ENCODE measurements around the gene PLAC8.
A peak's percentile ranks its signal among the peaks of the same experiment; 100 is the strongest.
"Not testable (repeated sequence)": the region's sequence is repeated elsewhere in the genome, so short reads cannot be mapped to it uniquely, and the experiment has no call there.

The PLAC8 gene

DNA sequence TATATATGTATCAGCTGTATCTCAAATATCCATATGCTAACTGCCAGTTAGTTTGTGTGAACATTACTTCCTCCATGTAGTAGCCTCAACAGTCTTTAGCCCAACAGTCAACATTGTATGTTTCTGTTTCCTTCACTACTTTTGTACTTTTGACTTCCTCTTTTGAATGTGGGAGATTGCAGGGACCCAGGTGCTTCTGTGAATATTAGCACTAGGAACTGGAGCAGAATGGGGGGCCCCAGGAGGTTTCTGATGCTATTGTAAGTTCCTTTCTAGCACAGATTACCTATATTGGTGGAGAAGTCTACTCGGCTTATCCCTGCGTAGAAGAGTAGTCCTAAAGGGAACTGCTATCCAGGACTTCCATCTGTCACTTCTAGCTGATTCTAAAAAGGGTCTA lies 2.3 kb downstream of the PLAC8 start:
- DNase-seq, result peak; percentile 33 to 68

DNA sequence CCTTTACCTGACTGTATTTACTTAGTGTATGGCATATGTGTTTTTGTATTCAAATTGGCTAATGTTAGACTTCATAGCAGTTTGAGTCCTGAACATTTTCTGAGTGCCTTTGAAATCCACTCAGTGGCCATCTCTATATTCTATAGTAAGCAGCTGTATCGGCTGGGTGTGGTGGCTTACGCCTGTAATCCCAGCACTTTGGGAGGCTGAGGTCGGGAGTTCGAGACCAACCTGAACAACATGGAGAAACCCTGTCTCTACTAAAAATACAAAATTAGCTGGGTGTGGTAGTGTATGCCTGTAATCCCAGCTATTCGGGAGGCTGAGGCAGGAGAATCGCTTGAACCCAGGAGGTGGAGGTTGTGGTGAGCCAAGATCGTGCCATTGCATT lies 2.8 kb downstream of the PLAC8 start:
- not testable (repeated sequence) for DNase-seq

DNA sequence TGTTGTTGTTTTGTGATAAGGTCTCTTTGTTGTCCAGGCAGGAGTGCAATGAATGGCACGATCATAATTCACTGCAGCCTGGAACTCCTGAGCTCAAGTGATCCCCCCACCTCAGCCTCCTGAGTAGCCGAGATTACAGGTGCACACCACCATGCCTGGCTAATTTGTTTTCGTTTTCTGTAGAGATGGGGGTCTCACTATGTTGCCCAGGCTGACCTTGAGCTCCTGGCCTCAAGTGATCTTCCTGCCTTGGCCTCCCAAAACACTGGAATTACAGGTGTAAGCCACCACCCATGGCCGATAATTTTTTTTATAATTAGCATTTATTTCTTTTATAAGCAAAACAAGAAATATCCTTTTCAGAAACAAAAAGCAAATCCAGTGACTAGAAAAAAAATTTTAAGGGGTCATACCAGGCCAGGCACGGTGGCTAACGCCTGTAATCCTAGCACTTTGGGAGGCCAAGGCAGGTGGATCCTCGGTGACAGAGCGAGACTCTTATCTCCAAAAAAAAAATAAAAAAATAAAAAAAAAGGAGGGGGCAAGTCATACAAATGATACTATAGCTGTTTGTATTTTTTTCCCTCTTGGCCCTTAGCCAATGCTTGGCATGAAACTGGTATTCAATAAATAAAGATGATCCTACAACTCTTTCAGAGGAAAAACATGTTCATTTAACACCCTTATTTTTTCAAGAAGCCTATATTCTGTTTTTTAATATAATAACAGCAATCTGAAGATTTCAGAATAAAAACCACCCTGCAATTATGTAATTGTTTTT lies 3.4 kb downstream of the PLAC8 start:
- DNase-seq, result no peak

DNA sequence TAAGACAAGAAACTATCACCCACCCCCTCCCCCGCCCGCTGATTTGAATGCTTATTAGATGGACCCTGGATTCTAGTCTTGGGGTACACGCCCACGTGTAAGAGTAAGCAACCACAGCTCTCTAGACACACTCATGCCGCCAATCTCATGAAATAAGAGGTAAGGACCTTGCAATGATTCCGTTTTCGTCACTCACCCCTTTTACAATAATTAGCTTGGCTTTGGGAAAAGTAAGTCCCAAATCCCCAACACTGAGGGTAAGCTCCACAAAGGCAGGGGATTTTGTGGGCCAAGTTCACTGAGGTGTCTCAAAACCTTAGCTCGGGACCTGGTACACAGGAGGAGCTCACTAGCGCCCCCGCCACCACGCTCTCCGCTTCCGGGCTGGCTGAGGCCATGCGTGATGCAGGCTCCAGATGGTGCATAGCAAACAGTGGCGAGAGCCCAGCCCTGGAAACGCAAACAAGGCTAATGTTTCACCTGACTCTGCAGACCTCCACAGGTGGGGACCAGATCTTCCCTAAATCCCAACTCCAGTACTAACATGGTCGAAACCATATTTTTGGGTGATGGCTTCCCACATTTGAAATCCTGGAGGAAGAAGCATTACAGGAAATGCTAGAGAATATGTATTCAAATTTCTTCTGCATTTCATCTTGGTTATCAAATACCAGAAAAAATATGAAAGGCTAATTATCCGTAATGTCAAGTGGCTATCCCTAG lies 4.1 kb downstream of the PLAC8 start:
- DNase-seq, result peak; percentile 70 to 90

DNA sequence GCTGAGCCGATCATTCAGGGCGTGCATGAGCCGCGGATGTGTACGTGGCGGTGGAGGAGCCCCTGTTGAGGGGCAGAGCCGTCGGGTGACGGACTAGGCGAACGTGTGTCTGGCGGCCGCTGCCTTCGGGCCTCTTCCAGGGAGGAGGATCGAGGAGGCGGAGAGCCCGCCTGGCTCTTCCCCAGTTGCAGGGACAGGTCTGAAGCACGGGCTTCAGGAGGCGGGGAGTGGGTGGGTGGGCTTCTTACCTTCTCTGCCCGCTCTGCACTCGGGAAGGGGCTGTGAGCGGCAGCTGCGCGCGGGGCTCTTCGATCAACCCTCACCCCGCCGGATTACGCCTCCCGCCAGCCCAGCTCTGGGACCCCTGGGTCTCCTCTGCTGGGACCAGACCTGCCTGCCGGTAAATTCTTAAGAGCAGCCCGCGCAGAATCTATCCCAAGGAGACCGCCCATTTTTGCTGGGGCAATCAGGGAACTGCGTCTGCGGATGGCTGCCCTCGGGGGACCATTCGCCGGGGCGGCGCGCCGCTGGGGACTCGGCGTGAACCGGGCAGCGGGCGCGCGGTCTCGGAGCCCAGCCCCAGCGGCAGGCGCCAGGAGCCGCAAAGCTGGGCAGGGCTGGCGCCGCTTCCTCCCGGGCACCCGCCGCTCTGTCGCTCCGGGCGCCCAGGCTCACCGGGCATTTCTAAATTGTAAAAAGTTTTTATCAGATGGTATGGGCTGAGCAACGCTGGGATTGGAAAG lies 4.9 kb downstream of the PLAC8 start:
- peak in 1 of 2 donors; percentile 69 for DNase-seq

DNA sequence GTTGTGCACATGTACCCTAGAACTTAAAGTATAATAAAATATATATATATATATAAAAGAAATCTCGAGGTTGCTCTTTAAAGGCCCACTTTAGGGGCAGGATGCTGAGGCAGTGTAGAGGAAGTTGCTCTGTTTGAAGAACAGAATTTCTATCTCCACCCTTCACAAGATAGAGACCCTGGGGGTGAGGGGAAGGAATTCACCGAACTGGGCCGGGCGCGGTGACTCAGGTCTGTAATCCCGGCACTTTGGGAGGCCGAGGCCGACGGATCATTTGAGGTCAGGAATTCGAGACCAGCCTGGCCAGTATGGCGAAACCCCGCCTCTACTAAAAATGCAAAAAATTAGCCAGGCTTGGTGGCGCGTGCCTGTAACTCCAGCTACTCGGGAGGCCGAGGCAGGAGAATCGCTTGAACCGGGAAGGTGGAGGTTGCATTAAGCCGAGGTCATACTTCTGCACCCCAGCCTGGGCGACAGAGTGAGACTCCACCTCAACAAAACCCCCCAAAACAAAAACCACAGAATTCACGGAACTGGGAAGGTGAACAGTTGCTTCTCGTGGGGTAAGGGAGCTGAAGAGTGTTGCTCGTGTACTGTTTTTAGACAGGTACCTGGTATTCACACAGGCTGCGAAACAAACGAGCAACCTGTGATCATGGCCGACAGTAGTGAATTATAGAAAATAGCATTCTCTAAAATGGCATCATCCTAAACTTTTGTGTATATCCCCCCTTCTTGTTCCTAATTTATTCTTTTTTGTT lies 6.2 kb downstream of the PLAC8 start:
- peak in 1 of 2 donors; percentile 35 for DNase-seq

DNA sequence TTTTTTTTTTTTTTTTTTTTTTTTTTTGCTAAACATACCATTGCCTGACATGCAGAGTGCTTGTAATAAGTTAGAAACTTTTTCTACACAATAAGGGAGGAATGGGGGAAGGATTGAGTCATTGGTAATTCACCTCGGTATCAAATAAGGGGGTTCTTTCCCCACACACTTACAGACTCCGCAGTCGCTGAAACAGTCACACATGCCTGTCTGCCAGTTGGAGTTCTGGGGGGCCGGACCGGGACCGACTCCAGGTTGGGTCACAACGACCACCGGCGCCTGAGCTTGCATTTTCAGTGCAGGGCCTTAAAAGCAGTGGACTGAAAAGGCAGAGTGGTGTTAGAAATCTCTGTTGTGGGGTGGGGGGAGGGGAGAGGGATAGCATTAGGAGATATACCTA lies 6.9 kb downstream of the PLAC8 start:
- no peak for DNase-seq

DNA sequence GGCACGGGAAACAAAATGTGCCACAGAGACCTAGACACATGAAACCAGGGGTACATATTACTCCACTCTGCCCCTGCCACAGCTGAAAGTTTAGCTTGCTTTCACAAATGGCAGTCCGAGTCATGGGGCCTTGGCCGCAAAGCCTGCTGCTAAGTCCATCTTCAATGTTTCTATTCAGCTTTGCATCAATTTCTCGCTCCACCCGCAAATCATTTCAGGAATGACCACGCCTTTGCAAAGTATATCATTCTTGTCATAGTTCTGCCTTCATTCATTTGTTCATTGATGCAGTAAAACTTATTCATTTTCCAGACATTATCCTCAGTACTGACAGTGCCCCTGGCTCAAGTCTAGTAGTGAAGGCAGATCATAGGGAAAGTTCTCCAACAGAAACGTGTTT lies 9.5 kb downstream of the PLAC8 start:
- no peak for DNase-seq

DNA sequence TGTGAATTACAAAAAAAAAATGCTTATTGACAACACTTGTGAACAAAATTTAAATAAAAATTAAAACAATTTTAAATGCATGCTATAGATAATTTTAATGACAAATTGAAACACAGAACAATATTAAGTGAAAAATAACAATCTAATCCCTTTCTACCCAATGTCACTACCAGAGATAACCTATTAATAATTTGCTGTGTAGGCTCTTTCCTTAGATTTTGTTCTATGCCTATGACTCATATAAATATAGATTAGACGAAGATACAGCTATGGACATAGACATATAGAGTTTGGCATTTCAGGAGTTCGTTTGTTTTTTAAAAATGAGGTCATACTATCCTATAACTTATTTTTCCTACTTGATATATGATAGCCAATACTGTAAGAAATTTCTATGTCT lies 18.1 kb downstream of the PLAC8 start:
- no peak for DNase-seq

DNA sequence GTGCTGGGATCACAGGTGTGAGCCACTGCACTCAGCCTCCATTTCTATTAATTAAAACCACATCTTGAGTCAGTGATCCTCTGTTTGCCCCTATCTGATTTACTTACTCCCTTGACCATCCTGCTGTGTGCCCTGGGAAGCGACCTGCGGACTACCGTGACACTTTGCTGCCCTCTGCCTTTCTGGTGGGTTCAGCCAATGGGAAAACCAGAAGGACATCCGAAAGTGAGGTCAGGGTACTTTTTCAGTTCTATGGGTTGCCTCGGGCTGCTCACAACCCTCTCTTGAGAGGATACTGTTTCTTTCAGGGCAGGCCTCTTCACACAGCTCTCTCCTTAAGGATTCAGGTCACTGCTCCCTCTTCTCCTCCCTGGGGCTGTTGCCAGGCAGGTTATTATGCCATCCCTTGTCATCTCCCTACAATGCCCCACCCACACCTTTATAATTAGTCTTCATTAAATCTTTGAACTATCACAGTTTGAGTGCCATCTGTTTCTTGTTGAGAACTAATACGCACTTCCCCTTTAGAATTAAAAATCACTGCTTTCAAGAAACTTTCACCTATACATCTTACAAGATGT lies 21.4 kb downstream of the PLAC8 start:
- no peak for DNase-seq

DNA sequence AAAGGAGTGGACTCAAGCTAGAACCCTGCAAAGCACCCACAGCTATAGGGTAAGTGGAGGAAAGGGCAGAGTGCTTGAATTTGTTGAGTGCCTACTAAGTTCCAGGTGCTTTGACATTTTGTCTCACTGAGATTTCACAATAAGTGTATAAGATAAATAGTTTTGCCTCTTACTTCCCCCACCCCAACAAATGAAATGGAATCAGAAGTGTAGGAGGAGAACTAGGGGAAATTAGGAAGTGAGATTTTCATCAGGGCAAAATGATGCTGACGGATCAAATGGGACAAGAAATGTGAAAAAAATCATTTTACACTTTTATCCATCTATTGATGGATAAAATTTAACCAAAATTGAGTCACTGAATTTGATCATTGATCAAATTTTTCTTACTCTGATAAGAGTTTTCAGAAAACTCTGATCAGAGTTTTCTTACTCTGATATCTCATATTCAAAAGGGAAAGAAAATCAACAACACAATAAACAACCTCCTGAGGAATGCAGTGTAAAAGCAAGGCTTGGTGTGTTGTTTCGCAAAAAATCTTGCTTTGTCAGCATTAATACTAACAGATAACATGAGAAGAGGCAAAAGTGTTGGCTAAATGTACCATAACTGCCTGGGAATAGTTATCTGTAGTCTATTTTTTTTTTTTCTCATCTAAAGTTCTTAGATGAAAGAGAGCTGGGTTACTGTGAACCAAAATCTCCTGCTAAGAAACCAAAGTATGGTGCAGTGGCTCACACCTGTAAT lies 24.9 kb downstream of the PLAC8 start:
- no peak for DNase-seq

DNA sequence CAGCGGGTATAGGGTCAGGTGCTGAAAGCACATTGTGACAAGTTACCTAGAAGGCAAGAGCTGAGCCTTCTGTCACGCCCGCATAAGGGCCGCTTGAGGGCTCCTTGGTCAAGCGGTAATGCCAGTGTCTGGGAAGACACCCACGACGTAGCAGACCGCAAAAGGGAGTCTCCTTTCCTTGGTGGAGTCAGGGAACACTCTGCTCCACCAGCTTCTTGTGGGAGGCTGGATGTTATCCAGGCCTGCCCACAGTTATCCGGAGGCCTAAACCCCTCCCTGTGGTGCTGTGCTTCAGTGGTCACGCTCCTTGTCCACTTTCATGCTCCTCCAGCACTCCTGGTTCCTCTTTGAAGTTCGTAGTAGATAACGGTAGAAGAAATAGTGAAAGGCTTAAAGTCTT lies 29.6 kb downstream of the PLAC8 start:
- DNase-seq, result peak in 1 of 2 donors; percentile 55

DNA sequence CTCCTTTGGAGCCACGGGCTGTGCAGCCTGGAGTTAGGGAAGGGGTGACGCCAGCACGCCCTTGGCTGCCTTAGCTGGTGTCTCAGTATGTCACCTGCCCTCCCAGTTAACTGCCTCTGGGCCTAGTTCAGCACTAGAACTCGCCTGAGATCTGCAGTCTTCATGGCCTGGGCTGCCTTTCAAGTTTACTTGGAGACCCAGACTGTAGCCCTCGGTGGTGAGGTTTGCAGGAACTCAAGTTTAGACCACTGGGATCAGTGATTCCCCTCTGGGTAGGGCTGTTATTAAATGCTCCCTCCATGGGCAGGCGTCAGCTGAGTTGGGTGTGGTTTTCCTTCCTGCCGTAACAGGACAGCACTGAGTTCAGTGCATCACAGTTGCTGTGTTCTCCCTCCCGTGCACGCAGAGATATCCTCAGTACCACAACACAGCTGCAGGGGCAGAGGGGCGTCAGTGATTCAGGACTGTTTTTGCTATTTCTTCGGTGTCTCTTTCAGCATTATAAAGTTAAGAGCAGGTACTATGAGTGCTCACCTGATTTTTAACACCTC lies 30.5 kb downstream of the PLAC8 start:
- DNase-seq, result peak; percentile 55 to 56

DNA sequence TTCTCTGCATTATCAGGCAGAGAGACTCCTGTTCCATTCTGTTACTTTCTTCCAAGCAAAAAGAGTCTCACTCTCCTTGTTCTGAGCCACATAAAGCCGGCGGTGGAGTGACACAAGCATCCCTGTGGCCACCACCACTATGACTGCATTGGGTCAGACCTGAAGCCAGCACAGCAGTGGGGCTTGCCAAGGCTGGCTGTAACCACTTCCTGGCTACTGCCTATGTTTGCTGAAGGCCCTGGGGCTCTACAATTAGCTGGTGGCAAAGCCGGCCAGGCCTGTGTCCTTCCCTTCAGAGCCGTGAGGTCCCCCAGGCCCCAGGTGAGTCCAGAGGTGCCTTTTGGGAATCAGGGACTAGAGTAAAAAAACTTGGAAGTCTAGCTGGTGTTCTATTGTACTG lies 31.8 kb downstream of the PLAC8 start:
- no peak for DNase-seq

DNA sequence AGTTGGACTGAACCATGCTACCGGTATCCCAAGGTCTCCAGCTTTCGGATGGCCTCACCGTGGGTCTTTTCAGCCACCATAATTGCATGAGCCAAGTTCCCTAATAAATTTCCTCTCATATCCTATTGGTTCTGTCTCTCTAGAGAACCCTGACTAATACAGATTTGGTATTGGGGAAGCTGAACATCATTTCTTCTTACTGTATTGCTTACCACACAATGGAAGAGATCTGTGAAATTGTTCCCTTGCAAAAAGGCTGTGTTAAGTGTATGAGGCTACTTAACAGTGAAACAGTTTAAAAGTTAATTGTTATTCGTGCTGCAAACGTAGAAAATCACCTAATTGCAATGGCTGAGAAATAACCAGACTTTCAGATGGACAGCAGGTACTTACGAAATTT lies 34.0 kb downstream of the PLAC8 start:
- DNase-seq, result peak; percentile 44 to 51

DNA sequence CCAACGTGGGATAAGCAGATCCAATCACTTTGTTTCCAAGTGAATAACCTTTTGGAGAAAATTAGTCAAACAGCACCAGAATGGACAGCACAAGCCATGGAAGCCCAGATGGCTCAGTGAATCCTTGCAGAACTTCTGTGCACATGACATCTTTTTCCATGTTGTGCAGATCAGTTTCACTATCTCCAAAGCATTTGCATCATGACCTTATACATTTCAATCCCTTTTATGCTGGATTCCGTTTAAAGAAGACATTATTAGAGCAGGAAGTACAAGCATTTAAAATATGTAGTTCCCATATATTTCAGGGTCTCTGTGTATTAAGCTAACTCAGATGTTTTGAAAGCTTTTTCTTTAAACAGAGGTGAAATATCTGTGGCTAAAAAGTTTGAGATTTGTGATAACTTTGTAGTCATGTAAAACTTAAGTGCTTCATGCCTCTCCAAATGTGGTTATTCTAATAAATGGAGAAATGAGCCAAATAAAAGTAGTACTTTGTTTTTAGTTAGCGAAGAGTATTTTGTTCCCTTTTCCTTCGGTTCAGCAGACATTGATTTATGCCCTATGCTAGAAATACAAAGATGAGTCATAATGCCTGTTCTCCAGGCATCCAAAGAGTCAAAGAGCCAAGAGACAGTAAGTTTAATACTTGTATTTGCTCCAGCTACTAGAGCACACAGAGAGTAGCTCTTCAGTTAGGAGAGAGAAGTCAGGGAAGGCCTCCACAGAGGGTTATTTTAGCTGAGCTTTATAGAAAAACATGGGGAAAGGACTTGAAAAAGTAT lies 39.0 kb downstream of the PLAC8 start:
- peak; percentile 38 to 40 for DNase-seq

DNA sequence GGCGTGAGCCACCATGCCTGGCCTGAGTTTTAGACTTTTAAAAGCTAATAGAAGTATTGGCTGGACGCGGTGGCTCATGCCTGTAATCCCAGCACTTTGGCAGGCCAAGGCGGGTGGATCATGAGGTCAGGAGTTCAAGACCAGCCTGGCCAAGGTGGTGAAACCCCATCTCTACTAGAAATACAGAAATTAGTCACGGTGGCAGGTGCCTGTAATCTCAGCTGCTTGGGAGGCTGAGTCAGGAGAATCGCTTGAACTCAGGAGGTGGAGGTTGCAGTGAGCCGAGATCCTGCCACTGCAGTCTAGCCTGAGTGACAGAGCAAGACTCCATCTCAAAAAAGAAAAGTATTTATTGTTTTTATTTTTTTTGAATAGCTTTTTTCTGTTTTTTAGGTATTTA lies 39.7 kb downstream of the PLAC8 start:
- DNase-seq, result not testable (repeated sequence)

DNA sequence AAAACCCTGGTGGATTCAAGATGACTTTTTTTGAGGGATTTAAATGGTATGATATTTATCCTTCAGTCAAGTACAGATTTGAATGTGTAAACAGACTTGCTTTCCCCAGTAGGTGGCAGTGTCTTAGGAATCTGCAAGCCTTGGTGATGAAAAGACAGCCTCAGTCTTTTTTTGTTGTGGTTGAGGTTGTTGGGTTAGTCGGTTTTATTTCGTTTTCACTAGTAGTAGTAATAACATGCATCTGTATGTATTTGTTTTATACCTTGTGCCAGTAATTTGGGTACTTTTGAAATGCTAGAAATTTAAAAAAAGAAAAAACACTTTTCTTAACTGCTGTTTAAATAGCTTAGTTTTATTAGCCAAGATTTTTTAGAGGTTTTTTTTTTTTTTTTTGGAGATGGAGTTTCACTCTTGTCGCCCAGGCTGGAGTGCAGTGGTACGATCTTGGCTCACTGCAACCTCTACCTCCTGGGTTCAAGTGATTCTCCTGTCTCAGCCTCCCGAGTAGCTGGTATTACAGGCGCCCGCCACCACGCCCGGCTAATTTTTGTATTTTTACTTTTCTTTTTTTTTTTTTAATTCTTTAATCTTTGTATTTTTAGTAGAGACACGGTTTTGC lies 40.3 kb downstream of the PLAC8 start:
- peak; percentile 76 to 82 for DNase-seq

DNA sequence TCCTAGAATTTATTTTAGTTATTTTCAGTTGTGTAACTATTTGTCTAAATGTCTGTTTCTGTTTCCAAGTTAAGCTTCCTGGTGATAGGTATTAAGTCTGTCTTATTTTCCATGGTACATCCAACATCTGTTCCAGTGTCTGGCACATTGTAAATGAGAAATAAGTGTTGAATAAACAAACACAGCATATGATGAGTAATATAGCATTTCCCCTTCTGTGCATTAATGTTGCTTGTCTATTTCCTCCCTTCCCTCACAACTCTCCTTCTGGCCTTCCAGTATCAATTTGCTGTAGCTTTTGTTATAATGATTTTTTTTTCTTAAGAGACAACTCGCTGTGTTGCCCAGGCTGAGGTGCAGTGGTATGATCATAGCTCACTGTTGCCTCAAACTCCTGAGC lies 43.4 kb downstream of the PLAC8 start:
- DNase-seq, result no peak

DNA sequence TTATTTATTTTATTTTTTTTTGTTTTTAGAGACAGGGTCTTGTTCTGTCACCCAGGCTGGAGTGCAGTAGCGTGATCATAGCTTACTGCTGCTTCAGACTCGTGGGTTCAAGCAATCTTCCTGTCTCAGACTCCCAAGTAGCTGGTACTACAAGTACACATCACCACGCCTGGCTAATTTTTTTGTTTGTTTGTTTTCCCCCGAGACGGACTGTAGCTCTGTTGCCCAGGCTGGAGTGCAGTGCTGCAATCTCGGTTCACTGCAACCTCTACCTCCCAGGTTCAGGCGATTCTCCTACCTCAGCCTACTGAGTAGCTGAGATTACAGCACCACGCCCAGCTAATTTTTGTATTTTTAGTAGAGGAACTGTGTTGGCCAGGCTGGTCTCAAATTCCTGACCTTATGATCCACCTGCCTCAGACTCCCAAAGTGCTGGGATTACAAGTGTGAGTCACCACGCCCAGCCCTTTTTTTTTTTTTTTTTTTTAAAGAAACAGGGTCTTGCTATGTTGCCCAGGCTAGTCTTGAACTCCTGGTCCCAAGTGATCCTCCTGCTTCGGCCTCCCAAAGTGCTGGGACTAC lies 47.4 kb downstream of the PLAC8 start:
- DNase-seq, result no peak
